HT-29 (cell line): Measurements from ENCODE around the gene THSD7B. TPM values are rescaled to one million over a fixed set of nuclear protein-coding genes. Genes with fewer than 3 reads are reported as not detected.
"Not testable (repeated sequence)": the region's sequence is repeated elsewhere in the genome, so short reads cannot be mapped to it uniquely, and the experiment has no call there.

Experiments
- DNase-seq: peaks from one replicate; pipeline ENCODE4 v3.0.0-alpha.2; 2015; ENCODE audit warnings: low spot score
- total RNA-seq: library from RNA; depleted of rRNA; stranded (reverse); fragments of >200 nt; shearing (Covaris generic); gene quantifications from 2 replicates; pipeline ENCODE4 v1.2.3, GENCODE V29; 2014

Gene THSD7B
- total RNA-seq, 1 experiment from 2014 or later, result not detected

- no peak for DNase-seq
Measured at GRCh38 chr2:137250401-137250800, 485.1 kb downstream of the THSD7B start.

DNA sequence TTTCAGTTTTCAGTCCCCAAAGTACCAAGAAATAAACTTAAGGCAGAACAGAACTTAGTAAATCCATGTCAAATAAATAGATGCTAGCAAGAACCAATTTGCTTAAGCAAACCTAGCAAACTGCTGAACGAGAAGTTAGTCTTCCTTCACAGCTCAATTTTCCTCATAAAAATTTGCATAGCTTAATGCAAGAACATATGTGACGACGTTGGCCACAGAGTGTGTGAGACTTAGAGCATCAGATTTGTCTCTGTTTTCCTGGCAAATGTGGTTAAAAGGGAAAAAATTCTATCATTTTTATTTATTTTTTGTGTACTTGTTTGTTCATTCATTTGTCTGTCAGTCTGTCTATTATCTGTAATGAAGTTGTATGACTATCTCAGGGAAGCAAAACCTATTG, 485.7 kb downstream of the THSD7B start:
- DNase-seq, result no peak

GRCh38 chr2:137252934-137253333, 487.6 kb downstream of the THSD7B start:
- DNase-seq, result no peak

- DNase-seq, result no peak
Measured at GRCh38 chr2:137254052-137254451, 488.7 kb downstream of the THSD7B start.

GRCh38 chr2:137255345-137255744, 490.0 kb downstream of the THSD7B start:
- DNase-seq, result no peak

GRCh38 chr2:137255990-137256389, 490.6 kb downstream of the THSD7B start:
- DNase-seq, result no peak

DNA sequence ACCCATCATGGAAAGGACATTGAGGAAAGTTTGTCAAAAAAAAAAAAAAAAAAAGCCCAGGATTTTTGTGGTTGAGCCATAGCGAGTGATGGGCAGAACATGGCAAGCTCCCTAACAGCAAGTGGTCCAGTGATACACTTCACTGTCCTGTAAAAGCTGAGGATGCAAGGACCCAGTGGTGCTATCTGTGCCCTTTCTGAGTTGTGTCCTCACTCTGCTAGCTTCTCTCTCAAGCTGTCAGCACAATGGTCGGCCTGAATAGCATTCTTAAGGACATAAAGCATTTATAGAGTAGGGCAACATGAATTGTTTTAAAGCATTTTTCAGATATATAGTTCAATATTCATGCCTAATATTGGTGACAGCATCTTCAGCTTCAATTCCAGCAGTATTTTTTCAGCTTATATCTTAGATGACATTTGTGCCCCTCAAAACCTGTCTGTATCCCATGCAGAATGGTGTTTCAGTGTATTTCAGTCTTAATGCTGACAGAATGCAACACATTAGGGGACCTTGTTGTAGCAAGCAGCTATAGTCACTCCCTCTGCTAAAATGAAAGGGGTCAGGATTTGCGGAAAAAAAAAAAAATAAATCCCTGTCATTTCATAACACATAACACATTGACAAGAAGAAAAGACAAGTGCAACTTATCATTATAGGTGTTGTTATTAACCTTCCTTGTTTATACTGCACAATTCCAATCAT, 496.7 kb downstream of the THSD7B start:
- DNase-seq, result no peak

DNA sequence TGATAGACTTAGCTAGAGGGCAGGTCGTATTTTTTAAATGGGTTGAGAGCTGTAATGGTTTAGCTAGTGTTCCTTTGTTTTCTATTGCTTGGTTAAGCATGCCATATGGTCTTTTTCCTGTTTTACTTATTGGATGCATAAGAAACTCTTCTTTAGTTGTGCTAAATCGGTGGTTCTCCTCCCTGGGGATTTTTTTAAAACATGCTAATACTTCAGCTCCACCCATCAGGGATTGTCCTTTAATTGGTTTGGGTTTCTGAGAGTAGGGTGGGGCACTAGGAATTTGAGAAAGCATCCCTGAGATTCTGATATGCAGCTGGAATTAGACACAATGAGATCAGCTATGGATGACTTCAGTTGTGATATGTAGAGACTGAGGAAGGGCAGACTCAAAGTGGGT, 497.2 kb downstream of the THSD7B start:
- no peak for DNase-seq

- no peak for DNase-seq
Measured at GRCh38 chr2:137287913-137288639, 522.7 kb downstream of the THSD7B start.

GRCh38 chr2:137291836-137292570, 526.7 kb downstream of the THSD7B start:
- DNase-seq, result no peak

DNA sequence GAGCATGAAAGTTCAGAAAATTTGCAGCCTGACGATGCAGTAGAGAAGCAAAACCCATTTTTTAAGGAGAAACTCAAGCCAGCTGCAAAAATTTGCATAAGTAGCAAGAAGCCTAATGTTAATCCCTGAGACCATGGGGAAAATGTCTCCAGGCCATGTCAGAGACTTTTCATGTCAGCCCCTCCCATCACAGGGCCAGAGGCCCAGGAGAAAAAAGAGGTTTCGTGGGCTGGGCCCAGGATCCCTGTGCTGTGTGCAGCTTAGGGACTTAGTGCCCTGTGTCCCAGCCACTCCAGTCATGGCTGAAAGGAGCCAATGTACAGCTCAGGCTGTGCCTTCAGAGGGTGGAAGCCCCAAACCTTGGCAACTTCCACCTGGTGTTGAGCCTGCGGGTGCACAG, 533.0 kb downstream of the THSD7B start:
- DNase-seq, result no peak

DNA sequence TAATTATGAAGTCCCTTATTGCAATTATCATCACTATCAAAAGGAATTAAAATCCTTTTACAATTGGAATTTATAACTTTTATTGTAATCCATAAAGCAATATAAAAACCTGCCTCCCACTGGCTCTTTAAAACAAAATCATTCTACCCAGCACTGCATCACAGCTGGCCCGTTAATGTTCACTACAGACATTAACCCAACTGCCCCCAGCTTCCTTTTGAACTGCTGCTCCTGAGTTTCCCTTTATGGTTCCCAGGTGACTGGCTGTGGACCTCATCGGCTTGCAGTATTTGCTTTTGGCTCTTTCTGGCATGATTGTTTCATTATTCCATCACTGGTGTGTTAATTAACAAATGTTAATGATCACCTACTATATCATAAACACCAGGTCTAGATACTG, 535.6 kb downstream of the THSD7B start:
- DNase-seq, result no peak

GRCh38 chr2:137302957-137303356, 537.6 kb downstream of the THSD7B start:
- no peak for DNase-seq

DNA sequence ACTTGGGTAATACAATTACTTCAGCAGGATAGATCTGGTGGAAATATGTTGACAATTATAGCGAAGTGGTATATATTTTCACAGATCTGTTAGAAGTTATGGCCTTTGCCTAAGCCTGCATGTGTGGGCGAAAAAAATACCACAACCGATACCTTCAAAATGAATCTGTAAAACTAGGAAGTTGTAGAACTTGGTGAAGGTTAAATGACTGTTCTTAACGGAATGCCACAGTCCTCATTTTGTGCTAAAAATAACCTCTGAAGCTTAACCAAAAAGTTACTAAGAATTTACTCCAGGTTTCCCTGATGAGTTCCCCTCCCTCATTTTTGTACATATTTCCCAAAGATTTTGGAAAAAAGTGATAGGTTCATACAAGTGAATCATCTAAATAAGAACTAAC, 550.7 kb downstream of the THSD7B start:
- no peak for DNase-seq

DNA sequence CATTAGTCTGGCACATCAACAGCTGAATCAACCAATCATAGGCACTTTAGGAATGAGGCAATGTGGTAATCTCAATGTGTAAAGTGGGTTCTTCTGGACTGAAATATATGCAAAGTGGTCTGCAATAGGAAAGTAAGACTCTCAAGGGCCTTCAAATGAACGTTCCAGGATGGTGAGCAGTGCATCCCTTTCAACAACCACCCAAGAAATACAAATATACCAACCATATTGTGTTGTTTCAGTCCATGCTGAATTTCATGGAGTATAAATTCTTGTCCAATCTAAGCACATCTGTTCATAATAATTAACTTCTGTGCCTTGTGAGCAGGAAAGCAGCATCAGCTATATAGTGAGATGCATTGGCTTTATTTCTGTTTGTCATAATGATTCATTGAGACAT, 556.2 kb downstream of the THSD7B start:
- no peak for DNase-seq

GRCh38 chr2:137331562-137331961, 566.2 kb downstream of the THSD7B start:
- not testable (repeated sequence) for DNase-seq

GRCh38 chr2:137333386-137334165, 568.2 kb downstream of the THSD7B start:
- DNase-seq, result no peak

GRCh38 chr2:137336067-137336466, 570.7 kb downstream of the THSD7B start:
- no peak for DNase-seq

GRCh38 chr2:137339051-137339450, 573.7 kb downstream of the THSD7B start:
- DNase-seq, result no peak

GRCh38 chr2:137345994-137346393, 580.6 kb downstream of the THSD7B start:
- DNase-seq, result no peak

DNA sequence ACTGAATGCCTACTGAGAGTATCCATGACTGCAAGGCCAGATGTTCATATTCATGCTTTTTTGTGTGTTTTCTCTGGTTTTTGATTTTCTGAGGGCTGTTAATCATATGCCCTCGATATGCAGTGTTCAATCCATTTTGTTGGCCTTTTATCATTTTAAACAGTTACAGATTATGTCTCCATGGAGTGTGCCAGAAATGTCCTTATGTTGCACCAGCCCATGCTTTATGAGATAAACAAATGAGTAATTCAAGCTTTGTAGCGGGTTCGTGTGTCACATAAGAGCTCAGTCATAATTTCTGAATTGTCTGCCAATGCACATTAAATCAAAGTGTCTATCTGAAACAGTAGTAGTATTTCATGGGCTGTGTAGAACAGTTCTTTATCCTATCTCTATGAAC, 583.0 kb downstream of the THSD7B start:
- no peak for DNase-seq

DNA sequence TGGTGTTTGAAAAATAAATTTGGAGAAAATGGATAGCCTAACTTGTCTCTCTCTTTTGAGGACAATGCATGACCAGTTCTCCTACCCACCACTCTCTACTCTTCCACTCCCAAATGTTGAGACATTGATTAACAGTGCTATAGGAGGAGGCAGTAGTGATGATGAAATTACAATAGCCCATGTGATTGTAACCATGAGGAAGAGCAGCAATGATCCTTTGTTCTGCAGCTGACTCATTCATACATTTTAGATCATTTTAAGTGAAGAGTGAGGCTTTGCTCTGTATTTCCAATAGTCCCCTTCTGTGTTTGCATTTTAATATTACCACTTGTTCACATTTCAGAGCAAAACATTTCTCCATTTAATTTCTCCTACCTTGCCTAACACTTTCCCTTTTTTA, 592.3 kb downstream of the THSD7B start:
- DNase-seq, result no peak
